Measurements from ENCODE around the gene CCNF.
"Not testable (repeated sequence)": the region's sequence is repeated elsewhere in the genome, so short reads cannot be mapped to it uniquely, and the experiment has no call there.

The CCNF gene

GRCh38 chr16:2429771-2430663 is 770 bp downstream of the CCNF start:
- DNase-seq, result peak; percentile 34

- no peak for DNase-seq
Measured at GRCh38 chr16:2432286-2432685, 3.0 kb downstream of the CCNF start.

GRCh38 chr16:2432801-2433505 is 3.7 kb downstream of the CCNF start:
- DNase-seq, result no peak

GRCh38 chr16:2435236-2435635 is 6.0 kb downstream of the CCNF start:
- DNase-seq, result not testable (repeated sequence)

GRCh38 chr16:2436110-2436509 is 6.9 kb downstream of the CCNF start:
- DNase-seq, result no peak

DNA sequence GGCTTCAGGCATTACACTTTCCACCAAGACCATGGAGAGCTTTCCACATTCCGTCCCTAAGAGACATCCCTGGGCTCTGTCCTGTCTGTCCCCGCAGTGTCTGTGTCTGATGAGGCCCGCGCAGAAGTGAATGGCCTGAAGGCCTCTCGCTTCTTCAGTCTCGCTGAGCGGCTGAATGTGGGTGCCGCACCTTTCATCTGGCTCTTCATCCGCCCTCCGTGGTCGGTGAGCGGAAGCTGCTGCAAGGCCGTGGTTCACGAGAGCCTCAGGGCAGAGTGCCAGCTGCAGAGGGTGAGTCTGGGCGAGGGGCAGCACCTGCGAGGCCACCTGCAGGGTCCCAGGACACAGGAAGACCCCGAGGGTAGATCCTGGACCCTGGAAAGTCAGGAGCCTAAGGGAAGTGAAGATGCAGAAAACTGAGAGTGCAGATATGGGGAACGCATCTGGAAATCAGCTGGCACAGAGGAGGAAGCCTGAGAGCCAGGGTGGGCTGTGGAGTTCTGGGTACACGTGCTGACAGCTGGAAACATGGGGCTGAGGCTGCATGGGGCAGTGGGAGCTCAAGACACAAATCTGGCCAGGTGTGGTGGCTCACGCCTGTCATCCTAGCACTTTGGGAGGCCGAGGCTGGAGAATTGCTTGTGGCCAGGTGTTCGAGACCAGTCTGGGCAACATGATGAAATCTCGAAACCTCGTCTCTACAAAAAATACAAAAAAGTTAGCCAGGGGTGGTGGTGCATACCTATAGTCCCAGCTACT is 8.0 kb downstream of the CCNF start:
- no peak for DNase-seq

DNA sequence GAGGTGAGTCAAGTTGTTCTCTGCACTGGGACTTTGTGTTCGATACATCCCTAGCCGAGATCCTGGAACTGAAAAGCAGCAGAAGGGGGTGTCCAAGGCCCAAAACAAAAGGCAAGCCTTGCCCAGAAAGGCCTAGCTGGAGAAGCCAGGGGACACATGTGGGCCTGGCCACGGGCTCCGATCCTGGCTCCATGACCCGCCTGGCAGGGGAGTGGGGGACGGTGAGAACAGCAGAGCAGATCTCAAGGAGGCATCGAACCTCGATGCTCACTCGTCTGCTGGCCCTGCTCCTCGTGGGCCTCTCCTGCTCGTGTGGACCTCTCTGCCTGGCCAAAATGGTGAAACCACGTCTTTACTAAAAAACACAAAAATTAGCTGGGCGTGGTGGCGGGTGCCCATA is 8.9 kb downstream of the CCNF start:
- no peak for DNase-seq

DNA sequence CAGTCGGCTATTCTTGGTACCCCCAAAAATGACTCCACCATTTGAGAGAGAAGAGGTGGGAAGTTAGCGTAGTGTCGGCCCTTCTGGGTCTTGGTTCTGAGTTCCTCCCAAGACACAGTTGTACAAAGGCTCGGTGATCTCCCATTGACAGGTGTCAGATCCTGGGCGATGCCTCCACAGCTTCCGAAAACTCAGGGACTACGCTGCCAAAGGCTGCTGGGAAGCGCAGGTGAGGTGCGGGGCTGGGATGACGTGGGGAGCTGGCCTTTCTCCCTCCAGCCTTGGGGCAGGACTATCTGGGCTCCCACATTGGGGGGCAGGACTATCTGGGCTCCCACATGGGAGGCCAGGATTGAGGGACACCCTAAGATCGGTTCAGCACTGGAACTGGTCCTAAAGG is 10.4 kb downstream of the CCNF start:
- DNase-seq, result no peak

DNA sequence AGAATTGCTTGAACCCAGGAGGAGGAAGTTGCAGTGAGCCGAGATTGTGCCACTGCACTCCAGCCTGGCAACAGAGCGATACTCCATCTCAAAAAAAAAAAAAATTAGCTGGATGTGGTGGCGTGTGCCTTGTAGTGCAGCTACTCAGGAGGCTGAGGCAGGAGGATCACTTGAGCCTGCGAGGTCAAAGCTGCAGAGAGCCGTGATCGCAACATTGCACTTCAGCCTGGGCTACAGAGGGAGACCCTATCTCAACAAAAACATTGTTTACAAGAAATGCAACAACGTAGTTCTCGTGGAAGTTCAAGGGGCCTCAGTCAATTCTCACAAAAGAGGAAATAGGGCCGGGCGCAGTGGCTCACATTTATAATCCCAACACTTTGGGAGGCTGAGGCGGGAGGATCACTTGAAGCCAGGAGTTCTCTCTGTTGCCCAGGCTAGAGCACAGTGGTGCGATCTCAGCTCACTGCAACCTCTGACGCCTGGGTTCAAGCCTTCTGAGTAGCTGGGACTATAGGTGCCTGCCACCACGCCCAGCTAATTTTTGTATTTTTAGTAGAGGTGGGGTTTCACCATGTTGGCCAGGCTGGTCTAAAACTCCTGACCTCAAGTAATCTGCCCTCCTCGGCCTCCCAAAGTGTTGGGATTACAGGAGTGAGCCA is 12.0 kb downstream of the CCNF start:
- DNase-seq, result not testable (repeated sequence)

GRCh38 chr16:2443555-2443954 is 14.3 kb downstream of the CCNF start:
- DNase-seq, result no peak

GRCh38 chr16:2447920-2448583 is 18.8 kb downstream of the CCNF start:
- peak; percentile 53 for DNase-seq

DNA sequence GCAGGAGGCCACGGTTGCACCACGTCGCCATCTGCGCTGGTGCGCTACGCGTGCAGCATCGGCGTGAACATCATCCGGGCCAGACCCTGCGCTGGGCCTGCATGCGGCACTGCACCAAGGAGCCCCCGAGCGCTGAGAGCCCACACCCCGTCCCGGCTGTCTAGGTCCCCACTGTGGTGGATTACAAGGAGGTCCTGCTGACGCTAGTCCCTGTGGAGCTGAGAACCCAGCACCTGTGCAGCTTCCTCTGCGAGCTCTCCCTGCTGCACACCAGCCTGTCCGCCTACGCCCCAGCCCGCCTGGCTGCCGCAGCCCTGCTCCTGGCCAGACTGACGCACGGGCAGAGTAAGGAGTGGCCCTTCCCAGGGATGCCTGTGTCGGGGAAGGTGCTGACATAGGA is 19.9 kb downstream of the CCNF start:
- no peak for DNase-seq

GRCh38 chr16:2450535-2450934 is 21.3 kb downstream of the CCNF start:
- DNase-seq, result no peak

GRCh38 chr16:2450975-2451381 is 21.7 kb downstream of the CCNF start:
- DNase-seq, result no peak

- DNase-seq, result no peak
Measured at GRCh38 chr16:2451851-2452320, 22.6 kb downstream of the CCNF start.

GRCh38 chr16:2452650-2453049 is 23.4 kb downstream of the CCNF start:
- DNase-seq, result no peak

GRCh38 chr16:2455081-2455845 is 26.0 kb downstream of the CCNF start:
- no peak for DNase-seq

DNA sequence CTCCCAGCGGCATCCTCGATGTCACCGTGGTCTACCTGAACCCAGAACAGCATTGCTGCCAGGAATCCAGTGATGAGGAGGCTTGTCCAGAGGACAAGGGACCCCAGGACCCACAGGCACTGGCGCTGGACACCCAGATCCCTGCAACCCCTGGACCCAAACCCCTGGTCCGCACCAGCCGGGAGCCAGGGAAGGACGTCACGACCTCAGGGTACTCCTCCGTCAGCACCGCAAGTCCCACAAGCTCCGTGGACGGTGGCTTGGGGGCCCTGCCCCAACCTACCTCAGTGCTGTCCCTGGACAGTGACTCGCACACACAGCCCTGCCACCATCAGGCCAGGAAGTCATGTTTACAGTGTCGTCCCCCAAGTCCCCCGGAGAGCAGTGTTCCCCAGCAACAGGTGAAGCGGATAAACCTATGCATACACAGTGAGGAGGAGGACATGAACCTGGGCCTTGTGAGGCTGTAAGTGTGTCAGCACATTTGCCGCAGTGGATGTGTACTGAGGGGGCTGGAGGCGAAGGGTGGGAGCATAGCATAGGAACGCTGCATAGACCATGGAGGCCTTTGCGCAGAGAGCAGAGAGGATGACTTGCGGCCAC is 27.4 kb downstream of the CCNF start:
- no peak for DNase-seq

GRCh38 chr16:2457267-2457666 is 28.0 kb downstream of the CCNF start:
- no peak for DNase-seq

DNA sequence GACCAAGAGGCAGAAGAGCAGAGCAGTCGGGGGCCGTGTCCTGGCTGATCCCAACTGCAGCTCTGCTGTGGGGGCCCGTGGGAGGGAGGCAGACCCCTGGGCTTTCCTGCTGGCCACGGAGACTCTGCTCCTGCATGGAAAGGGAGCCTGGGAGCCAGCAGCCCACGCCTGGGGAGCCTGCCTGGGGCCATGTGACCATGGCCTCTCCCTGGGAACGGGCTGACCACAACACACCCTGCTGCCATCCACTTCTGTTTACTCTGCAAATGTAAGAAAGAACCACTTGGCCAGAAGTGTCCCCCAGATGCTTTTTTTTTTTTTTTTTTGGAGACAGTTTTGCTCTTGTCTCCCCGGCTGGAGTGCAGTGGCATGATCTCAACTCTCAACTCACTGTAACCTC is 28.7 kb downstream of the CCNF start:
- no peak for DNase-seq

All from EL (cell line).